Measurements from ENCODE around the gene APBA2.
"Not testable (repeated sequence)": the region's sequence is repeated elsewhere in the genome, so short reads cannot be mapped to it uniquely, and the experiment has no call there.

The APBA2 gene

DNA sequence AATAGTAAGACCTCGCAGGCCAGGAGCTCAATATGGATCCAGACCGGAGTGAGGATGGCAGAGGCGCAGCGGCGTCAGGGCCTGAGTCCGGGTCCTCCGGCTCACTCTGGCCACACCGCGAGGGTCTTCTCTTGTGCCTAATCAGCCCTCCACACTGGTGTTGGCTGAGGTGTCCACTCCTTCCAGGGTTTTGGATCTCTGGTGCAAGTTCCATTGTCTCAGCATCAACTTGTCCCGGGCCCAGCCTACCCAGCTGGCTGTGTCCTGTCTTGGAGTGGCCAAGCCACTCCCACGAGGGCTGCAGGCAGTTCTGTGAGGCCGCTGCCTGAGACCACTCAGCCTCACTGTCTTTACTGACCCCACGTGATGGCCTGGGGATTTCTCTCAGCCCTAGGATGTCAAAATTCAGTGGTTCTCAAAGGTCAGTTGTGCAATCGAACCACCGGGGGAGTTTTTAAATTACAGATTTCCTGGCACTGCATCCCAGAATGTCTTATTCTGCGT, 24.7 kb upstream of the APBA2 start:
- H3K9me3 ChIP-seq: no peaks in the 10 kb centered on the region
- peaks cover 6% of the 10 kb centered on the region for H3K36me3 ChIP-seq
- H3K4me3 ChIP-seq (ENCODE audit: low read depth, low read length): no peak overlapping the region
- no peaks in the 10 kb centered on the region for H3K27me3 ChIP-seq
- H3K4me1 ChIP-seq: no peaks in the 10 kb centered on the region
- TF ChIP-seq, protein P1, sequence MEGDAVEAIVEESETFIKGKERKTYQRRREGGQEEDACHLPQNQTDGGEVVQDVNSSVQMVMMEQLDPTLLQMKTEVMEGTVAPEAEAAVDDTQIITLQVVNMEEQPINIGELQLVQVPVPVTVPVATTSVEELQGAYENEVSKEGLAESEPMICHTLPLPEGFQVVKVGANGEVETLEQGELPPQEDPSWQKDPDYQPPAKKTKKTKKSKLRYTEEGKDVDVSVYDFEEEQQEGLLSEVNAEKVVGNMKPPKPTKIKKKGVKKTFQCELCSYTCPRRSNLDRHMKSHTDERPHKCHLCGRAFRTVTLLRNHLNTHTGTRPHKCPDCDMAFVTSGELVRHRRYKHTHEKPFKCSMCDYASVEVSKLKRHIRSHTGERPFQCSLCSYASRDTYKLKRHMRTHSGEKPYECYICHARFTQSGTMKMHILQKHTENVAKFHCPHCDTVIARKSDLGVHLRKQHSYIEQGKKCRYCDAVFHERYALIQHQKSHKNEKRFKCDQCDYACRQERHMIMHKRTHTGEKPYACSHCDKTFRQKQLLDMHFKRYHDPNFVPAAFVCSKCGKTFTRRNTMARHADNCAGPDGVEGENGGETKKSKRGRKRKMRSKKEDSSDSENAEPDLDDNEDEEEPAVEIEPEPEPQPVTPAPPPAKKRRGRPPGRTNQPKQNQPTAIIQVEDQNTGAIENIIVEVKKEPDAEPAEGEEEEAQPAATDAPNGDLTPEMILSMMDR (IDR thresholded peaks at IDR 0.05; ENCODE audit: low read depth, low read length): no peak
- no peak for DNase-seq

DNA sequence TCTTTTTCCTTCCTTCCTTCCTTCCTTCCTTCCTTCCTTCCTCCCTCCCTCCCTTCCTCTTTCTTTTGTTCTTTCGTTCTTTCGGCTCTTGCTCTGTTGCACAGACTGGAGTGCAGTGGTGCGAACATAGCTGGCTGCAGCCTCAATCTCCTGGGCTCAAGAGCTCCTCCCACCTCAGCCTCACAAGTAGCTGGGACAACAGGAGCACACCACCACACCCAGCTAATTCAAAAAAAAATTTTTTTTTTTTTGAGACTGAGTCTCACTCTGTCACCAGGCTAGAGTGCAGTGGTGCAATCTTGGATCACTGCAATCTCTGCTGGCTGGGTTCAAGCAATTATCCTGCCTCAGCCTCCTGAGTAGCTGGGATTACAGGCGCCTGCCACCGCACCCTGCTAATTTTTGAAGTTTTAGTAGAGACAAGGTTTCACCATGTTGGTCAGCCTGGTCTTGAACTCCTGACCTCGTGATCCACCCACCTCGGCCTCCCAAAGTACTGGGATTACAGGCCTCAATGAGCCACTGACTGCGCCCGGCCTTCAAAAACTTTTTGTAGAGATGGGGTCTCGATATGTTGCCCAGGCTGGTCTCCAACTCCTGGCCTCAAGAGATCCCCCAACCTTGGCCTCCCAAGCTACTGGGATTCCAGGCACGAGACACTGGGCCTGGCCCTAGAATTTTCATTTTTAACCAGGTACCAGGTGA, 24.0 kb upstream of the APBA2 start:
- H3K4me1 ChIP-seq; H3K4me3 ChIP-seq (ENCODE audit: low read depth, low read length); H3K27me3 ChIP-seq; H3K36me3 ChIP-seq; DNase-seq; H3K9me3 ChIP-seq: not testable (repeated sequence)

DNA sequence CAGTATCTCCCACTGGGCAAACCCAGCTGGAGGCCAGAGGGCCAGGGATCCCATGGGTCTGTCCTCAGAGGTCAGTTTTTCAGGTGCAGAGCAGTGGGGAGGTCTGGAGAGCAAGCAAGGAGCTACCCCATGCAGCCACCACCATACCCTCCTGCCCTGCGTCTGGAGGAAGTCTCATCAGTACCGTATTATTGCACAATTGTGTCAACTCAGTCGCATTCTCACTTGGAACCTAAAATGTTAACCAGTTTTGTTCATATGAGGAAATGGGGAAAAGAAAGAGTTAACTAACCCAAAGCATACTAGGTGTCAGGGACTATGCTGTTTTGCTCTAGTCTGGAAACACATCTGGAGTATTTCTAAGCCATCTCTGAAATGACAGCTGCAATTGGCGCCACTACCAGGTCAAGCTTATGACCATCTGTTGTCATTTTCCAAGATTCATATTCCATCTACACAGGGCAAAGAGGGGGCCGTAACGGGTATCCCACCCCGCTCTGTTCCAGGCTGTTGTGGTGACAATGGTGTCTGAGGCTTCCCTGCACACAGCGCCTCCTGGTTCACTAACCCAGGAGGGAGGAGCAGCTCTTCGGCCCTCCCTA, 16.9 kb upstream of the APBA2 start:
- Histone ChIP-seq H3K4me3 (ENCODE audit: low read depth, low read length) (no peak overlapping the region), H3K36me3 (no peaks in the 10 kb centered on the region), H3K9me3 (no peaks in the 10 kb centered on the region), H3K4me1 (no peaks in the 10 kb centered on the region), H3K27me3 (no peaks in the 10 kb centered on the region)
- TF ChIP-seq, protein P1 (IDR thresholded peaks at IDR 0.05; ENCODE audit: low read depth, low read length): no peak
- no peak for DNase-seq

DNA sequence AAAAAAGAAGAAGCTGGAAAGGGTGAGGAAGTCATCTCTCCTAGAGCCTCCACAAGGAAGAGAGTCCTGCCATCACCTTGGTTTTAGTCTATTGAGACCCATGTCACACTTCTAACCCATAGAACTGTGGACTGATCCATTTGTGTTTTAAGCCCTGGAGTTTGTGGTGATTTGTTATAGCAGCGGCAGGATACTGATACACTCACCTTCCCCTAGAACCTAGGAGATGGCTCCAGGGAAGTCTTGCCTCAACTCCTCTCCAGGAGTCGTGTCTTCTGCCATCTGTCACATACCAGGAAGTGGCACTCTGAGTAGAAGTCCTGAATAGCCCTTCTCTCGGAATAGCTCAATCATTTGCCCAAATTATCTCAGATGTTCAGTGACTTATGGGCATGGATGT, 14.6 kb upstream of the APBA2 start:
- Histone ChIP-seq H3K4me3 (ENCODE audit: low read depth, low read length) (no peak overlapping the region), H3K27me3 (no peaks in the 10 kb centered on the region), H3K4me1 (no peaks in the 10 kb centered on the region), H3K36me3 (no peaks in the 10 kb centered on the region), H3K9me3 (no peaks in the 10 kb centered on the region)
- DNase-seq: no peak
- TF ChIP-seq, protein P1 (IDR thresholded peaks at IDR 0.05; ENCODE audit: low read depth, low read length): no peak

DNA sequence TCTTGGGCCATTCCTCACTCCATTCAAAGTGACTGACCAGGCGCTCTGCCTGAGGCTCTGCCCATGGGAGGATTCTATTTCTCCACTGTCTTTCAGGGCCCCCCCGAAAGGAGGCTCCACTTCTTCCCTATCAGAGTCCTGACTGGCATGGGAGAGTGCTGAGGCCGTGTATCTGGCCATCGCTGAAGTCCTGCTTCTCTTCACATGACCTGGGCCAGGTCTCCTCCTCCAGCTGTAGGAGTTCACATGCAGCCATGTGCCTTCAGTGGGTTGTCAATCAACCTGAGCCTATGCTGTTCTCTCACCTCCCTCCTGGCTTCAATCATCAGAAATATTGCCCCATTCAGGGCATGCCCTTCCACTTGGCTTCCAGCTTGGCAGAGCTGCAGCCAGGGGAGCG, 12.8 kb upstream of the APBA2 start:
- no peaks in the 10 kb centered on the region for H3K36me3 ChIP-seq
- no peak overlapping the region for H3K4me3 ChIP-seq (ENCODE audit: low read depth, low read length)
- H3K4me1 ChIP-seq: no peaks in the 10 kb centered on the region
- no peaks in the 10 kb centered on the region for H3K27me3 ChIP-seq
- H3K9me3 ChIP-seq: no peaks in the 10 kb centered on the region
- TF ChIP-seq, protein P1 (IDR thresholded peaks at IDR 0.05; ENCODE audit: low read depth, low read length): no peak
- no peak for DNase-seq

DNA sequence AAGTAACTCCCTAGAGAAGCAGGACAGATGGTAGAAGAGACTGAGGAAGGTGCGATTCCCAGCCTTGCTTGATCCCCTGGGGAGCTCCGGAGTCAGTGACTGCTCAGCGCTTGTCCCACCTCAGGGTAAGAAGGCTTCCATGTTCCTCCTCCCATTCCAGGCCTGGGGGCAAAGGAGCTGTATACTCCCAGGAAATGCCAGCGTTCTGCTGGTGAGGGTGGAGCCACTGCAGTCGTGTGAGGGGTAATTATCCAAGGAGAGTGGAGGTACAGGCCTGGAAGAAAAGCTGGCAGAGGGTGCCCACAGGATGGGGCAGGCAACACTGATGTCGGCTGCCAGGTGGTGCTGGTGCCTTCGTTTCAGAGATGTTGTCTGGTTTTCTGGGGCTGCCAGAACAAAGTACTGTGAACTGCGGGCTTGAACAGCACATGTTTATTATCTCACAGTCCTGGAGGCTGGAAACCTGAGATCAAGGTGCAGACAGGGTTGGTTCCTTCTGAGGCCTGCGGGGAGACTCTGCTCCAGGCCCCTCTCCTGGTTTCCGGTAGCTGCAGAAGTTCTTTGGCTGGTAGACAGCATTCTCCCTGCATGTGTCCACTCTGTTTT, 12.1 kb upstream of the APBA2 start:
- H3K4me3 ChIP-seq (ENCODE audit: low read depth, low read length): no peak overlapping the region
- DNase-seq: peak; percentile 39
- H3K27me3 ChIP-seq: no peaks in the 10 kb centered on the region
- no peaks in the 10 kb centered on the region for H3K9me3 ChIP-seq
- H3K4me1 ChIP-seq: no peaks in the 10 kb centered on the region
- H3K36me3 ChIP-seq: no peaks in the 10 kb centered on the region
- TF ChIP-seq, protein P1 (IDR thresholded peaks at IDR 0.05; ENCODE audit: low read depth, low read length): peak; percentile 41; the same call in 1 of the 2 replicates

Data from BE2C (cell line).